HG03460 (cell line): ENCODE measurements around the gene TBC1D24.

Experiments
- ATAC-seq: cut with Tn5 transposase; IDR thresholded peaks from one replicate; pipeline ENCODE4 v1.9.1; 2021; ENCODE audit not compliant: unreplicated experiment

TBC1D24 gene

GRCh38 chr16:2481676-2482075, 6.7 kb downstream of the TBC1D24 start:
- no peak for ATAC-seq

GRCh38 chr16:2482249-2482648, 7.3 kb downstream of the TBC1D24 start:
- ATAC-seq: no peak

GRCh38 chr16:2482708-2483534, 8.0 kb downstream of the TBC1D24 start:
- no peak for ATAC-seq

- ATAC-seq: no peak
Measured at GRCh38 chr16:2483939-2484897, 9.3 kb downstream of the TBC1D24 start.

- ATAC-seq: no peak
Measured at GRCh38 chr16:2484898-2485508, 10.1 kb downstream of the TBC1D24 start.

- no peak for ATAC-seq
Measured at GRCh38 chr16:2485811-2486507, 11.0 kb downstream of the TBC1D24 start.

DNA sequence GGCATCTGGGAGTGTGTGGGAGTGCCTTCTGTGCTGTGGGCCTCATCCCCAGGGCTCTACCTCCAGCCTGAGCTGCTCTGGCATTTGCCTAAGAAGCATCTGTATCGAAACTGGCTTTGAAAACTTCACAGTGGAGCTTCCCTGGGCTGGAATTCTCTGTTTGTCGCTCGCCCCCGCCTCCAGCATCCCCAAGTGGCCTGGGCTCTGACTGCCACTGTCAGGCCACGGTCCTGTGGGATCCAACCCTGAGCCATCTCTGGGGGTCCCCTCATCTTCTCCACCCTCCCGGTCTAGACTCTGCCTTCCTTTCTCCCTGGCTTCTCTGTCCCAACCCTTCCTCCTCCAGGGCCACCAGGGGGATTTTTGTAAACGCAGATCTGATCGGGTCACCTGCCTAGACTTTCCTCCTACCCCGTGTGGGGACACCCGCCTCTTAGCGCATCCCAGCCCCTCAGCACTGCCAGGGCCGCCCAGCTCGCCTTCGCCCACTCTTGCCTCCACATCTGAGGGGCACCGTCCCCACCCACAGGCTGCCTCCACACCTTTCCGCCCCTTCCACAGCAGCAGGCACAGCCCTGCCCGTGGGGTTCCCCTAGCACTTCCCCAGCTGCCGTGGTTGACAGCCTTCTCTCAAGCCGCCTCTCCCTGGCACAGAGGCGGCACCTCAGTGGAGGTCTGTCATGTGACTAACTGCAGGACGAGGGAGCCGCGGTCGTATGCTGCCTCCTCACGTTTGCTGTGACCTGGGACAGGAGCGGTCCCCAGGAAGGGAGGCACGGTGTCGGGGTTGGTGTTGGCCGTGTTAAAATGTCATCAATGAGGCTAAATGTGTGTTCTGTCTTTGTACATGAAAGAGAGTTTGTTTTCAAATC, 12.0 kb downstream of the TBC1D24 start:
- no peak for ATAC-seq

DNA sequence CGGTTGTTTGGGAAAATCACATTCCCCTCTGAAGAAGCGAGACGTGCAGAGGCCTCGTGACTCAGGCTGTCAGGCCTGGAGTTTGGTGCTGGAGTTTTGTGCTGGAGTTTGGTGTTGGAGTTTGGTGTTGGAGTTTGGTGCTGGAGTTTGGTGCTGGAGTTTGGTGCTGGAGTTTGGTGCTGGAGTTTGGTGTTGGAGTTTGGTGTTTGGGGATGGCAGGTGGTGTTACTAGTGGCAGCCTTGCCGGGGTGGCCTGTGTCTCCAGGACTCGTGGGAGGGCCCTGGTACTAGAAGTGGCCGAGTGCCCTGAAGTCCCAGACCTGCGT, 12.6 kb downstream of the TBC1D24 start:
- ATAC-seq: no peak

- no peak for ATAC-seq
Measured at GRCh38 chr16:2487903-2488531, 13.1 kb downstream of the TBC1D24 start.

GRCh38 chr16:2489581-2489980, 14.7 kb downstream of the TBC1D24 start:
- no peak for ATAC-seq

- no peak for ATAC-seq
Measured at GRCh38 chr16:2490190-2491105, 15.5 kb downstream of the TBC1D24 start.

DNA sequence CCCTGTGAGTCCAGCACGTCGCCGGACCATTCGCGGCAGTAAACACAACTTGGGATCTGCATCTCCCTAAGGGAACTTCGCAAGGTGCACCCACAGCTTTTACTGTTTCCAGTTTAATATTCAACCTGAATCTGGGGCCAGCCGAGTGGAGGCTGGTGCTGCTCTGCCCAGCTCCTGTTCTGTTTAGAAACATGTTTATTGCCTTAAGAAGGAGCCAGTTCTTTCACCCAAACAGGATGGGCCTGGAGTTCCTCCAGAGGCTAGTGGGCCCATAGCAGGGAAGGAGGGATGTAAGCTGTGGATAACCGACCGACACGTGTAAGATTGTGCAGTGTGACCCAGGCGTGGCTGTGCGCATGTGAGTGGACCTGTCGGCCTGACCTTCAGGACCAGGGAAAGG, 17.4 kb downstream of the TBC1D24 start:
- ATAC-seq: no peak

- ATAC-seq: no peak
Measured at GRCh38 chr16:2493605-2494004, 18.7 kb downstream of the TBC1D24 start.

DNA sequence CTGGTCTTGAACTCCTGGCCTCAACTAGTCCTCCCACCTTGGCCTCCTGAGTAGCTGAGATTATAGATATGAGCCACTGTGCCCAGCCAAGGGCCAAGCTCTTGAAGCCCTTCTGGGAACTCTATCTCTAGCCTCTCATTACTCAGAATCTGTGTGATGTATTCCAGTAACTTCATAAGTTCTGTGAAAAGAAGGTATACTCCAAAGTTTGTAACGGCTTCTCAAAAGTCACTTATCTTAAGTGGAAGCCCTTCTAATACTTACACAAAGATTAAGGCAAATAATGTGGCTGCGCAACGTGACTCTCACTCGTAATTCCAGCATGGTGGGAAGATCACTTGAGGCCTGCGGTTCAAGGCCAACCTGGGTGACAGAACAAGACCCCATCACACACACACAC, 19.7 kb downstream of the TBC1D24 start:
- no peak for ATAC-seq

- ATAC-seq: no peak
Measured at GRCh38 chr16:2495041-2495440, 20.1 kb downstream of the TBC1D24 start.

- ATAC-seq: no peak
Measured at GRCh38 chr16:2496223-2497115, 21.5 kb downstream of the TBC1D24 start.

DNA sequence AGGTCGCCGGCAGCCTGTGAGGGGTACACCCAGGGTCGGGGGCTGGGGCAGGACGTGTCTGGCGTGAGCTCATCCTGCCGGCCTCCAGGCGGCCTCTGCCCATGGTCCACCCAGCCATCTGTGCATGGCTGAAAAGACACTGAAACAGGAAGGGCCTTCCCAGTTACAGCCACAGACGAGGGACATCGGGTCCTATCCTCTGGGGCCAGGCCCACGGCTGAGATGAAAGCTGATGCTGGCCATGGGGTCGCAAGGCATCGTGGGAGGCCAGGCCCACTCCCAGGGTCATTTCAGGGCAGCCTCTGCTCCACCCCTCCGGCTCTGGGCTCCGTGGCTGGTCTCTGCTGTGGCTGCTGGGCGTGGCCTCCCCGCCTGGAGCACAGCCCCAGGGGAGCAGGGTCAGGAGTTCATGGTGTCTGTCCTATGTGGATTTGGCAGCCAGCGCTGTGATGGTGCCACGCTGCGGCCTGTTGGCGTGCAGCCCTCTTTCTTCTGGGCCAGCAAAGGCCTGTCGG, 22.2 kb downstream of the TBC1D24 start:
- no peak for ATAC-seq
